GM12878 (cell line): ENCODE measurements around the gene PTCH2. TPM values are rescaled to one million over a fixed set of nuclear protein-coding genes. Genes with fewer than 3 reads are reported as not detected.

Experiments used
- ATAC-seq: fragments of 200-7000 bp; cut with Tn5 transposase; 3 replicates; pipeline ENCODE4 v1.9.1; 2020; ENCODE audit warnings: mild to moderate bottlenecking, moderate library complexity
- BruUV-seq: library from RNA; stranded (reverse); fragments of 400-500 nt; replicated peaks from 2 replicates; lab custom pipeline; 2021; lab: Mats Ljungman, UMichigan
- CTCF ChIA-PET: fragments of 300-600 bp; sonication (Branson Sonifier 250); formaldehyde crosslinking; extraction: SDS; loops from one replicate; lab custom pipeline; 2021; ENCODE audit warnings: inconsistent platforms; lab: Yijun Ruan, JAX
- POLR2A ChIA-PET: fragments of 350-600 bp; formaldehyde crosslinking; extraction: SDS; loops from one replicate; lab custom pipeline; 2021; ENCODE audit warnings: inconsistent platforms; lab: Charles Lee
- RAD21 ChIA-PET: fragments of 300-600 bp; sonication (Branson Sonifier 250); formaldehyde crosslinking; loops from one replicate; lab custom pipeline; 2023; ENCODE audit warnings: antibody characterized with exemption; ENCODE audit not compliant: unreplicated experiment; lab: Charles Lee
- SMC1A ChIA-PET: fragments of 300-600 bp; sonication (Branson Sonifier 250); formaldehyde crosslinking; loops from one replicate; lab custom pipeline; 2023; ENCODE audit not compliant: unreplicated experiment, uncharacterized antibody; lab: Charles Lee
- DNase-seq: peaks from one replicate; pipeline ENCODE4 v3.0.0-alpha.2; 2011; ENCODE audit warnings: low read depth, low spot score
- FAIRE-seq: peaks from 3 replicates; lab custom pipeline; 2011; peaks lifted over from hg19 to GRCh38; lab: Jason Lieb, UNC
- H2AFZ ChIP-seq: 2 replicates; pipeline ENCODE4 v1.6.0; 2011; ENCODE audit warnings: low read depth, low read length, control low read depth; ENCODE audit not compliant: control insufficient read depth
- H3K27ac ChIP-seq: 2 replicates; pipeline ENCODE4 v1.5.1; 2011; ENCODE audit warnings: control low read depth; ENCODE audit not compliant: control insufficient read depth, insufficient read depth
- H3K27me3 ChIP-seq, 2 experiments: replicated peaks in 1 of 2; 2 replicates each; pipeline versions ENCODE4 v1.6.0 to v1.6.1; 2011; ENCODE audit warnings: low read length in 1 of 2; ENCODE audit not compliant: control insufficient read depth in 2 of 2, insufficient read depth in 2 of 2
- H3K36me3 ChIP-seq, 2 experiments: 2 replicates each; pipeline ENCODE4 v1.5.1; 2011; ENCODE audit warnings: low read length in 1 of 2; ENCODE audit not compliant: control insufficient read depth in 2 of 2, insufficient read depth in 2 of 2
- H3K4me1 ChIP-seq: 2 replicates; pipeline ENCODE4 v1.6.1; 2011; ENCODE audit warnings: mild to moderate bottlenecking, low read length, moderate library complexity, mixed read lengths; ENCODE audit not compliant: control insufficient read depth, insufficient read depth
- H3K4me2 ChIP-seq: 2 replicates; pipeline ENCODE4 v1.6.0; 2011; ENCODE audit warnings: control low read depth; ENCODE audit not compliant: control insufficient read depth, insufficient read depth
- H3K4me3 ChIP-seq: fragments of 200-600 bp; sonication (generic); 2 replicates; pipeline ENCODE4 v1.5.1; 2016
- H3K79me2 ChIP-seq: 2 replicates; pipeline ENCODE4 v1.6.0; 2011; ENCODE audit warnings: low read length; ENCODE audit not compliant: control insufficient read depth, insufficient read depth
- H3K9ac ChIP-seq: 2 replicates; pipeline ENCODE4 v1.8.0; 2011; ENCODE audit warnings: low read length, control low read depth, mixed read lengths; ENCODE audit not compliant: control insufficient read depth, insufficient read depth
- H3K9me3 ChIP-seq: replicated peaks from 3 replicates; pipeline ENCODE4 v1.5.1; 2011; ENCODE audit warnings: mild to moderate bottlenecking, low read length; ENCODE audit not compliant: control insufficient read depth, insufficient read depth
- H4K20me1 ChIP-seq: 2 replicates; pipeline ENCODE4 v1.6.0; 2011; ENCODE audit not compliant: control insufficient read depth, insufficient read depth
- BCL3 ChIP-seq: IDR thresholded peaks from 2 replicates; pipeline ENCODE4 v1.6.1; 2011; ENCODE audit warnings: borderline replicate concordance, low read depth, mild to moderate bottlenecking, moderate library complexity, low read length; ENCODE audit not compliant: insufficient read depth, poor library complexity, severe bottlenecking
- BMI1 ChIP-seq: fragments of 450-650 bp; IDR thresholded peaks from 2 replicates; pipeline ENCODE4 v1.6.1; 2016; ENCODE audit warnings: mild to moderate bottlenecking, moderate library complexity, borderline replicate concordance
- CBX3 ChIP-seq: fragments of 200-600 bp; sonication (generic); IDR thresholded peaks from 2 replicates; pipeline ENCODE4 v1.6.1; 2016; ENCODE audit warnings: low read depth, borderline replicate concordance
- E4F1 ChIP-seq: fragments of 450-650 bp; IDR thresholded peaks from 2 replicates; pipeline ENCODE4 v1.6.1; 2018; ENCODE audit warnings: borderline replicate concordance, mild to moderate bottlenecking; ENCODE audit not compliant: partially characterized antibody
- GABPA ChIP-seq: IDR thresholded peaks from 2 replicates; pipeline ENCODE4 v1.6.1; 2014; ENCODE audit warnings: antibody characterized with exemption, low read depth, mild to moderate bottlenecking, inconsistent platforms
- HDAC6 ChIP-seq: fragments of 200-600 bp; sonication (generic); IDR thresholded peaks from one replicate; pipeline ENCODE4 v1.8.0; 2017; ENCODE audit warnings: antibody characterized with exemption; ENCODE audit not compliant: unreplicated experiment
- ZNF687 ChIP-seq: fragments of 450-650 bp; IDR thresholded peaks from 2 replicates; pipeline ENCODE4 v1.6.1; 2017; ENCODE audit warnings: mild to moderate bottlenecking, moderate library complexity
- WGBS: methylation state at CpG from one replicate; pipeline ENCODE4 v1.1.6; 2016; ENCODE audit warnings: low lambda C conversion rate; ENCODE audit not compliant: insufficient replicate concordance, insufficient coverage; ENCODE audit errors: missing lambda C conversion rate; 5-methylcytosine and 5-hydroxymethylcytosine counted together
- in situ Hi-C: fragments of 300-500 bp; cut with MboI; formaldehyde crosslinking; loops from 9 replicates; pipeline ENCODE4 v1.14.3; 2018; ENCODE audit warnings: mixed read lengths
- intact Hi-C: fragments of 100-400 bp; cut with micrococcal nuclease; formaldehyde crosslinking; loops from one replicate; pipeline ENCODE4 v1.14.2; 2022; ENCODE audit not compliant: unreplicated experiment
- polyA plus RNA-seq, 11 experiments: library from polyadenylated mRNA; depleted of rRNA in 4 of 11; unstranded in 6 of 11; stranded (reverse) in 5 of 11; fragments of >200 nt; fragmentation: Nextera tagmentation in 4 of 11; fragmentation: Illumina TruSeq in 1 of 11; extraction: Ambion mirVana in 4 of 11; extraction: Trizol in 1 of 11; gene quantifications; 1 replicate in 1 of 11; 2 replicates in 10 of 11; pipeline versions ENCODE4 v1.2.1 to v1.2.3, GENCODE V29; 2011 to 2016; ENCODE audit warnings: inconsistent platforms in 2 of 11, missing spikeins in 2 of 11, low read depth in 1 of 11
- total RNA-seq, 4 experiments: library from RNA; depleted of rRNA in 3 of 4; stranded (reverse); fragments of >200 nt in 3 of 4; fragmentation: Illumina TruSeq in 1 of 4; extraction: Trizol in 1 of 4; gene quantifications; 2 replicates each; pipeline versions ENCODE4 v1.2.1 to v1.2.3, GENCODE V29; 2013 to 2021

PTCH2 gene
- total and polyA plus RNA-seq, 10 of the 15 experiments (the other 5 are each of a cell fraction or from before 2014, with no cell fraction given) = 0.03 to 8.4 (median 0.10) TPM

- H3K27me3 ChIP-seq = no peaks in the 10 kb centered on the region
- CTCF ChIA-PET = interaction anchor here (1.1 to 3.0 kb wide), 11 partner anchors 9 to 512 kb away, joined by 3 to 19 read pairs (median 5); partner anchors contain the start of genes HECTD3, PLK3, RNU5D-1 and UROD
- H4K20me1 ChIP-seq = no peaks in the 10 kb centered on the region
- RAD21 ChIA-PET = interaction anchor here (0.9 to 1.1 kb wide), 4 partner anchors 9 to 220 kb away, joined by 3 to 5 read pairs (median 3); partner anchors contain the start of genes HECTD3 and PLK3
- in situ Hi-C loops = no loop called here
- H3K4me2 ChIP-seq = no peak overlapping the region
- POLR2A ChIA-PET = interaction anchor here (0.6 to 1.7 kb wide), 6 partner anchors 28 to 221 kb away, joined by 3 to 5 read pairs (median 3); partner anchors contain the start of genes EIF2B3, HECTD3 and UROD
- H3K9ac ChIP-seq = no peak overlapping the region
- no peaks in the 10 kb centered on the region for H3K79me2 ChIP-seq
- intact Hi-C loops = loop anchor here (5.0 kb wide), 1 partner anchor 511 kb away; no protein-coding TSS in a partner anchor
- no peak overlapping the region for H3K4me3 ChIP-seq
- H3K27ac ChIP-seq = no peak overlapping the region
- no peaks in the 10 kb centered on the region for H3K36me3 ChIP-seq
- WGBS = 38% methylated on average over 7 of the region's 7 CpGs
- peaks cover 6% of the 10 kb centered on the region for H3K4me1 ChIP-seq
- no peak for ATAC-seq
- TF ChIP-seq BMI1 (no peak), GABPA (no peak), BCL3 (no peak), CBX3 (no peak), HDAC6 (no peak), ZNF687 (no peak), E4F1 (no peak)
- no peak overlapping the region for H2AFZ ChIP-seq
- SMC1A ChIA-PET = interaction anchor here (0.7 to 1.9 kb wide), 6 partner anchors 9 to 220 kb away, joined by 3 to 10 read pairs (median 6); partner anchors contain the start of genes BTBD19, HECTD3, PLK3 and UROD
- no peaks in the 10 kb centered on the region for H3K9me3 ChIP-seq
- no TSS peak for BruUV-seq
- no peak for FAIRE-seq
- no peak for DNase-seq
Measured at GRCh38 chr1:44790968-44791801, 51.9 kb downstream of the PTCH2 start.
